Sigmoid colon (tissue), 4 donors: ENCODE results near the gene LARGE2.

Source experiments
- CTCF ChIP-seq, 4 experiments: fragments of 450-650 bp in 3 of 4; fragments of 200-600 bp in 1 of 4; IDR thresholded peaks; one replicate each; pipeline ENCODE4 v1.5.1; 2016 to 2019; ENCODE audit warnings: antibody characterized with exemption in 4 of 4, mild to moderate bottlenecking in 3 of 4, moderate library complexity in 2 of 4
- EP300 ChIP-seq, 4 donors: sonication (generic); formaldehyde crosslinking; IDR thresholded peaks; one replicate each; pipeline ENCODE4 v1.6.1; 2017; ENCODE audit warnings: antibody characterized with exemption in 4 of 4
- POLR2A ChIP-seq, 2 donors: fragments of 450-650 bp; IDR thresholded peaks; one replicate each; pipeline ENCODE4 v1.6.1; 2016; ENCODE audit warnings: antibody characterized with exemption in 2 of 2, mild to moderate bottlenecking in 2 of 2, moderate library complexity in 2 of 2

- TF ChIP-seq POLR2A (IDR thresholded peaks at IDR 0.05) = no peak
- TF ChIP-seq EP300 (IDR thresholded peaks at IDR 0.05) = no peak
- TF ChIP-seq CTCF (IDR thresholded peaks at IDR 0.05) = no peak
Measured at GRCh38 chr11:45905095-45905494, 17.4 kb upstream of the LARGE2 start.
